ENCODE data around the gene RIT1. TPM values are rescaled to one million over a fixed set of nuclear protein-coding genes. Genes with fewer than 3 reads are reported as not detected.

Gene RIT1
- polyA plus RNA-seq, 1 donor from 2014 or later, result 83.5 TPM

DNA sequence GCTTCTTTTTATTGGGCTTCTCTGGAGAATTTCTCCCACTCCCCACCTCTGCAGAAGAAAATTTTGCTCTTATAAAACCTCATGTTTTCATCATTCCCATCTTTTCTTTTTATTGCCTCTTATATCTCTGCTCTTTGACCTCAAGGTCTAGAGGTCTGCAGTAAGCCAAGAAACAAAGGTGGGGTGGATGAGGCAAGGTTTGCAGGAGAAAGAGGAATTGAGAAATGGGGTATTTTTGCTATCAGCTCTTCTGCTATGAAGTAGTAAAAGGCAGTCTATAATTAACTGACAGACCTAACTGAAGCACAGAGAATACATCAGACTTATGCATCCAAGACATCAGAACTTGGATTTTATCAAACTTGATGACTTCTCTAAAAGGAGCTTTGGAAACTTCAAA is 28.9 kb downstream of the RIT1 start:
- peaks cover 16% of the 10 kb centered on the region for H3K36me3 ChIP-seq (ENCODE audit: insufficient read depth, low read length)
- no peaks in the 10 kb centered on the region for H3K9me2 ChIP-seq (ENCODE audit: insufficient read depth, low read length)
- no peak overlapping the region for H3K4me3 ChIP-seq (ENCODE audit: low read length)
- no peak for TF ChIP-seq EZH2 (IDR thresholded peaks at IDR 0.05; ENCODE audit: borderline replicate concordance, insufficient read depth, low read length, poor library complexity, severe bottlenecking)
- no peak for TF ChIP-seq SMC3 (conservative IDR thresholded peaks at IDR 0.05; ENCODE audit: poor library complexity)
- TF ChIP-seq, protein P1, sequence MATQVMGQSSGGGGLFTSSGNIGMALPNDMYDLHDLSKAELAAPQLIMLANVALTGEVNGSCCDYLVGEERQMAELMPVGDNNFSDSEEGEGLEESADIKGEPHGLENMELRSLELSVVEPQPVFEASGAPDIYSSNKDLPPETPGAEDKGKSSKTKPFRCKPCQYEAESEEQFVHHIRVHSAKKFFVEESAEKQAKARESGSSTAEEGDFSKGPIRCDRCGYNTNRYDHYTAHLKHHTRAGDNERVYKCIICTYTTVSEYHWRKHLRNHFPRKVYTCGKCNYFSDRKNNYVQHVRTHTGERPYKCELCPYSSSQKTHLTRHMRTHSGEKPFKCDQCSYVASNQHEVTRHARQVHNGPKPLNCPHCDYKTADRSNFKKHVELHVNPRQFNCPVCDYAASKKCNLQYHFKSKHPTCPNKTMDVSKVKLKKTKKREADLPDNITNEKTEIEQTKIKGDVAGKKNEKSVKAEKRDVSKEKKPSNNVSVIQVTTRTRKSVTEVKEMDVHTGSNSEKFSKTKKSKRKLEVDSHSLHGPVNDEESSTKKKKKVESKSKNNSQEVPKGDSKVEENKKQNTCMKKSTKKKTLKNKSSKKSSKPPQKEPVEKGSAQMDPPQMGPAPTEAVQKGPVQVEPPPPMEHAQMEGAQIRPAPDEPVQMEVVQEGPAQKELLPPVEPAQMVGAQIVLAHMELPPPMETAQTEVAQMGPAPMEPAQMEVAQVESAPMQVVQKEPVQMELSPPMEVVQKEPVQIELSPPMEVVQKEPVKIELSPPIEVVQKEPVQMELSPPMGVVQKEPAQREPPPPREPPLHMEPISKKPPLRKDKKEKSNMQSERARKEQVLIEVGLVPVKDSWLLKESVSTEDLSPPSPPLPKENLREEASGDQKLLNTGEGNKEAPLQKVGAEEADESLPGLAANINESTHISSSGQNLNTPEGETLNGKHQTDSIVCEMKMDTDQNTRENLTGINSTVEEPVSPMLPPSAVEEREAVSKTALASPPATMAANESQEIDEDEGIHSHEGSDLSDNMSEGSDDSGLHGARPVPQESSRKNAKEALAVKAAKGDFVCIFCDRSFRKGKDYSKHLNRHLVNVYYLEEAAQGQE (IDR thresholded peaks at IDR 0.05; ENCODE audit: borderline replicate concordance), result no peak
- no peak for TF ChIP-seq TAF1 (IDR thresholded peaks at IDR 0.05; ENCODE audit: low read depth)
- TF ChIP-seq RAD21 (conservative IDR thresholded peaks at IDR 0.05), result no peak
- no peak for TF ChIP-seq CTCF (IDR thresholded peaks at IDR 0.05; ENCODE audit: poor library complexity, severe bottlenecking)
- no peak for TF ChIP-seq MXI1 (conservative IDR thresholded peaks at IDR 0.05; ENCODE audit: poor library complexity, severe bottlenecking)
- TF ChIP-seq EP300 (conservative IDR thresholded peaks at IDR 0.05; ENCODE audit: poor library complexity, severe bottlenecking), result no peak
- TF ChIP-seq POLR2AphosphoS5 (IDR thresholded peaks at IDR 0.05), result no peak
- H3K4me2 ChIP-seq (ENCODE audit: low read length), result no peak overlapping the region
- no peaks in the 10 kb centered on the region for H3K9me3 ChIP-seq (ENCODE audit: low read length)
- no peak overlapping the region for H3K9ac ChIP-seq (ENCODE audit: low read length)
- H3F3A ChIP-seq (ENCODE audit: insufficient read depth, low read length, poor library complexity, severe bottlenecking), result no peaks in the 10 kb centered on the region
- no peak overlapping the region for H3K27ac ChIP-seq (ENCODE audit: low read length)
- H3K27me3 ChIP-seq (ENCODE audit: insufficient read depth, low read depth, low read length), result no peaks in the 10 kb centered on the region
- H4K20me1 ChIP-seq (ENCODE audit: insufficient read depth), result peaks cover 6% of the 10 kb centered on the region
- H2AFZ ChIP-seq (ENCODE audit: low read depth, low read length), result no peak overlapping the region
- peaks cover 24% of the 10 kb centered on the region for H3K79me2 ChIP-seq (replicated peaks; ENCODE audit: insufficient read depth, low read length)

- no peaks in the 10 kb centered on the region for H3K9me2 ChIP-seq (ENCODE audit: insufficient read depth, low read length)
- no peaks in the 10 kb centered on the region for H3K9me3 ChIP-seq (ENCODE audit: low read length)
- H4K20me1 ChIP-seq (ENCODE audit: insufficient read depth), result peaks cover 10% of the 10 kb centered on the region
- no peak overlapping the region for H2AFZ ChIP-seq (ENCODE audit: low read depth, low read length)
- H3K27ac ChIP-seq (ENCODE audit: low read length), result no peak overlapping the region
- H3K4me2 ChIP-seq (ENCODE audit: low read length), result no peak overlapping the region
- TF ChIP-seq RAD21 (conservative IDR thresholded peaks at IDR 0.05) (no peak), MXI1 (conservative IDR thresholded peaks at IDR 0.05; ENCODE audit: poor library complexity, severe bottlenecking) (no peak), EZH2 (IDR thresholded peaks at IDR 0.05; ENCODE audit: borderline replicate concordance, insufficient read depth, low read length, poor library complexity, severe bottlenecking) (no peak), TAF1 (IDR thresholded peaks at IDR 0.05; ENCODE audit: low read depth) (no peak), EP300 (conservative IDR thresholded peaks at IDR 0.05; ENCODE audit: poor library complexity, severe bottlenecking) (no peak), CTCF (IDR thresholded peaks at IDR 0.05; ENCODE audit: poor library complexity, severe bottlenecking) (no peak), SMC3 (conservative IDR thresholded peaks at IDR 0.05; ENCODE audit: poor library complexity) (no peak), POLR2AphosphoS5 (IDR thresholded peaks at IDR 0.05) (no peak)
- TF ChIP-seq, protein P1 (IDR thresholded peaks at IDR 0.05; ENCODE audit: borderline replicate concordance), result no peak
- H3K4me3 ChIP-seq (ENCODE audit: low read length), result no peak overlapping the region
- peaks cover 30% of the 10 kb centered on the region for H3K79me2 ChIP-seq (replicated peaks; ENCODE audit: insufficient read depth, low read length)
- H3K9ac ChIP-seq (ENCODE audit: low read length), result no peak overlapping the region
- H3F3A ChIP-seq (ENCODE audit: insufficient read depth, low read length, poor library complexity, severe bottlenecking), result no peaks in the 10 kb centered on the region
- H3K27me3 ChIP-seq (ENCODE audit: insufficient read depth, low read depth, low read length), result no peaks in the 10 kb centered on the region
- H3K36me3 ChIP-seq (ENCODE audit: insufficient read depth, low read length), result peaks cover 16% of the 10 kb centered on the region
Observed at GRCh38 chr1:155880950-155881349, 30.2 kb downstream of the RIT1 start.

Measured in neural cell (in vitro differentiated cells).